ENCODE measurements around the gene ARHGAP26.

DNA sequence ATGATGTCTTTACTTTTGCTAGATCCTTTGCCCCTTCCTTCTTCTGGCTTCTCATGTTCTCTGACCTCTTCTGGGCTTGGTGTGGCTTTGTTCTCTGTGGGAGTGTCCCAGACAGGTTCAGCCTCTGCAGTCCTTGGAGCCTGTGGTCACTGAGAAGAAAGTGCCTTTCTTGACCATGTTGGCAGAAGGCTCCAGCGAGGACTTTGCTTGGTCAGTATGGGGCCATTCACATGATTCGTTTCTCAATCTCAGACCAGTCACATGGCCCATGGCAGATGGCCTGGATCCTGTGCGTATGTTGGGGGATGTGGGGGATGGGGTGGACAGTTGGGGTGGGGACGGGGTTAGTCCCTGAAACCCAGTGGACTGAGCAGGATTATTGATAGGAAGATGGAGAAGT lies 274.1 kb downstream of the ARHGAP26 start:
- TF ChIP-seq, protein P1, sequence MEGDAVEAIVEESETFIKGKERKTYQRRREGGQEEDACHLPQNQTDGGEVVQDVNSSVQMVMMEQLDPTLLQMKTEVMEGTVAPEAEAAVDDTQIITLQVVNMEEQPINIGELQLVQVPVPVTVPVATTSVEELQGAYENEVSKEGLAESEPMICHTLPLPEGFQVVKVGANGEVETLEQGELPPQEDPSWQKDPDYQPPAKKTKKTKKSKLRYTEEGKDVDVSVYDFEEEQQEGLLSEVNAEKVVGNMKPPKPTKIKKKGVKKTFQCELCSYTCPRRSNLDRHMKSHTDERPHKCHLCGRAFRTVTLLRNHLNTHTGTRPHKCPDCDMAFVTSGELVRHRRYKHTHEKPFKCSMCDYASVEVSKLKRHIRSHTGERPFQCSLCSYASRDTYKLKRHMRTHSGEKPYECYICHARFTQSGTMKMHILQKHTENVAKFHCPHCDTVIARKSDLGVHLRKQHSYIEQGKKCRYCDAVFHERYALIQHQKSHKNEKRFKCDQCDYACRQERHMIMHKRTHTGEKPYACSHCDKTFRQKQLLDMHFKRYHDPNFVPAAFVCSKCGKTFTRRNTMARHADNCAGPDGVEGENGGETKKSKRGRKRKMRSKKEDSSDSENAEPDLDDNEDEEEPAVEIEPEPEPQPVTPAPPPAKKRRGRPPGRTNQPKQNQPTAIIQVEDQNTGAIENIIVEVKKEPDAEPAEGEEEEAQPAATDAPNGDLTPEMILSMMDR (IDR thresholded peaks at IDR 0.05) = no peak
- TF ChIP-seq POLR2AphosphoS5 (IDR thresholded peaks at IDR 0.05; ENCODE audit: low read depth, low read length) = no peak
